ENCODE measurements around the gene SNRPA1. TPM values are rescaled to one million over a fixed set of nuclear protein-coding genes. Genes with fewer than 3 reads are reported as not detected.
A peak's percentile ranks its signal among the peaks of the same experiment; 100 is the strongest.

Gene SNRPA1
- total RNA-seq, 1 donor from 2014 or later = 22.2 TPM

GRCh38 chr15:101320501-101321052 lies 25.5 kb upstream of the SNRPA1 start:
- DNase-seq (ENCODE audit: low spot score) (no peak), ATAC-seq (no peak)

- DNase-seq (ENCODE audit: low spot score) (no peak), ATAC-seq (no peak)
These were observed 23.8 kb upstream of the SNRPA1 start for GRCh38 chr15:101318839-101319238.

GRCh38 chr15:101318147-101318819 lies 23.2 kb upstream of the SNRPA1 start:
- ATAC-seq (no peak), DNase-seq (ENCODE audit: low spot score) (no peak)

- ATAC-seq (no peak), DNase-seq (ENCODE audit: low spot score) (no peak)
These were observed 22.4 kb upstream of the SNRPA1 start for GRCh38 chr15:101317336-101317872.

- DNase-seq (ENCODE audit: low spot score) = no peak
- ATAC-seq = no peak
These were observed 21.5 kb upstream of the SNRPA1 start for GRCh38 chr15:101316529-101316928.

GRCh38 chr15:101315736-101316135 lies 20.7 kb upstream of the SNRPA1 start:
- ATAC-seq = no peak
- DNase-seq (ENCODE audit: low spot score) = peak; percentile 38

GRCh38 chr15:101314336-101315125 lies 19.5 kb upstream of the SNRPA1 start:
- DNase-seq (ENCODE audit: low spot score) = no peak
- ATAC-seq = no peak

GRCh38 chr15:101313041-101313761 lies 18.2 kb upstream of the SNRPA1 start:
- peak; percentile 83 for ATAC-seq
- DNase-seq (ENCODE audit: low spot score) = peak; percentile 71

- no peak for DNase-seq (ENCODE audit: low spot score)
- ATAC-seq = no peak
These were observed 15.5 kb upstream of the SNRPA1 start for GRCh38 chr15:101310508-101310907.

GRCh38 chr15:101310161-101310480 lies 15.1 kb upstream of the SNRPA1 start:
- ATAC-seq (no peak), DNase-seq (ENCODE audit: low spot score) (no peak)

- ATAC-seq (no peak), DNase-seq (ENCODE audit: low spot score) (no peak)
These were observed 14.6 kb upstream of the SNRPA1 start for GRCh38 chr15:101309436-101310160.

- no peak for DNase-seq (ENCODE audit: low spot score)
- no peak for ATAC-seq
These were observed 13.8 kb upstream of the SNRPA1 start for GRCh38 chr15:101308604-101309435.

- peak; percentile 29 for DNase-seq (ENCODE audit: low spot score)
- ATAC-seq = no peak
These were observed 13.0 kb upstream of the SNRPA1 start for GRCh38 chr15:101307897-101308603.

GRCh38 chr15:101307048-101307896 lies 12.2 kb upstream of the SNRPA1 start:
- ATAC-seq = peak; percentile 8
- peak; percentile 32 for DNase-seq (ENCODE audit: low spot score)

- ATAC-seq = peak; percentile 3
- peak; percentile 38 for DNase-seq (ENCODE audit: low spot score)
These were observed 11.4 kb upstream of the SNRPA1 start for GRCh38 chr15:101306341-101307047.

- no peak for DNase-seq (ENCODE audit: low spot score)
- peak; percentile 7 for ATAC-seq
These were observed 10.8 kb upstream of the SNRPA1 start for GRCh38 chr15:101305820-101306255.

GRCh38 chr15:101303408-101303807 lies 8.4 kb upstream of the SNRPA1 start:
- no peak for ATAC-seq
- no peak for DNase-seq (ENCODE audit: low spot score)

Measured in left lobe of liver (tissue), 2 donors.